Liver (tissue), 9 donors: ENCODE measurements around the gene DYNC1H1. TPM values are rescaled to one million over a fixed set of nuclear protein-coding genes. Genes with fewer than 3 reads are reported as not detected.

Experiments
- DNase-seq: peaks from one replicate; pipeline ENCODE4 v3.0.0-alpha.2; 2017; ENCODE audit warnings: low spot score
- H3K27ac ChIP-seq, 2 donors: one replicate each; pipeline ENCODE4 v1.7.0; 2013; ENCODE audit warnings: inconsistent platforms in 2 of 2, low read length in 2 of 2, control low read depth in 1 of 2, low read depth in 1 of 2, mild to moderate bottlenecking in 1 of 2
- H3K27me3 ChIP-seq, 4 donors: one replicate each; pipeline versions ENCODE4 v1.6.1 to v1.7.0; 2013; ENCODE audit warnings: low read length in 3 of 4, inconsistent platforms in 1 of 4, mild to moderate bottlenecking in 1 of 4, moderate library complexity in 1 of 4; ENCODE audit not compliant: control insufficient read depth in 4 of 4, insufficient read depth in 4 of 4
- H3K36me3 ChIP-seq, 4 donors: one replicate each; pipeline versions ENCODE4 v1.6.1 to v1.7.0; 2013; ENCODE audit warnings: low read length in 3 of 4, mild to moderate bottlenecking in 3 of 4, low read depth in 1 of 4, moderate library complexity in 1 of 4; ENCODE audit not compliant: control insufficient read depth in 4 of 4, insufficient read depth in 3 of 4
- H3K4me1 ChIP-seq, 4 donors: one replicate each; pipeline versions ENCODE4 v1.6.1 to v1.7.0; 2013; ENCODE audit warnings: low read length in 3 of 4, mild to moderate bottlenecking in 3 of 4, moderate library complexity in 1 of 4; ENCODE audit not compliant: control insufficient read depth in 4 of 4, insufficient read depth in 4 of 4
- H3K4me3 ChIP-seq, 3 donors: one replicate each; pipeline versions ENCODE4 v1.6.1 to v1.7.0; 2013; ENCODE audit warnings: low read length in 3 of 3, control low read depth in 1 of 3, low read depth in 1 of 3, mild to moderate bottlenecking in 1 of 3
- H3K9ac ChIP-seq, 2 donors: one replicate each; pipeline ENCODE4 v1.7.0; 2013; ENCODE audit warnings: low read length in 2 of 2, mild to moderate bottlenecking in 2 of 2, moderate library complexity in 2 of 2, control low read depth in 1 of 2, low read depth in 1 of 2
- H3K9me3 ChIP-seq, 4 donors: one replicate each; pipeline versions ENCODE4 v1.6.1 to v1.7.0; 2013; ENCODE audit warnings: low read length in 3 of 4; ENCODE audit not compliant: control insufficient read depth in 4 of 4
- EGR1 ChIP-seq, 2 donors: IDR thresholded peaks; 2 replicates each; pipeline ENCODE4 v1.6.1; 2016 to 2018; ENCODE audit warnings: antibody characterized with exemption in 2 of 2, low read depth in 2 of 2
- FOXA2 ChIP-seq: IDR thresholded peaks from 2 replicates; pipeline ENCODE4 v1.6.1; 2016; ENCODE audit warnings: antibody characterized with exemption
- HNF4A ChIP-seq, 2 donors: conservative IDR thresholded peaks; 2 replicates each; pipeline ENCODE4 v1.6.1; 2016; ENCODE audit warnings: antibody characterized with exemption in 2 of 2, mild to moderate bottlenecking in 2 of 2
- HNF4G ChIP-seq: IDR thresholded peaks from 2 replicates; pipeline ENCODE4 v1.6.1; 2016; ENCODE audit warnings: antibody characterized with exemption
- NR2F2 ChIP-seq: IDR thresholded peaks from 2 replicates; pipeline ENCODE4 v1.6.1; 2016; ENCODE audit warnings: antibody characterized with exemption
- RAD21 ChIP-seq, 2 donors: IDR thresholded peaks; 2 replicates each; pipeline ENCODE4 v1.6.1; 2016; ENCODE audit warnings: antibody characterized with exemption in 2 of 2, mild to moderate bottlenecking in 2 of 2
- REST ChIP-seq: IDR thresholded peaks from 2 replicates; pipeline ENCODE4 v1.6.1; 2016; ENCODE audit warnings: antibody characterized with exemption, mild to moderate bottlenecking
- SP1 ChIP-seq: IDR thresholded peaks from 2 replicates; pipeline ENCODE4 v1.6.1; 2018; ENCODE audit warnings: antibody characterized with exemption, mild to moderate bottlenecking
- YY1 ChIP-seq: IDR thresholded peaks from 2 replicates; pipeline ENCODE4 v1.6.1; 2016; ENCODE audit warnings: antibody characterized with exemption, mild to moderate bottlenecking
- WGBS: extraction: QIAGEN DNeasy Blood & Tissue Kit; methylation state at CpG from one replicate; pipeline ENCODE4 v1.1.7; 2013; 5-methylcytosine and 5-hydroxymethylcytosine counted together
- polyA plus RNA-seq, 2 donors: library from polyadenylated mRNA; stranded (reverse) in 1 of 2; unstranded in 1 of 2; fragments of 200-250 nt in 1 of 2; fragments of >200 nt in 1 of 2; fragmentation: Nextera tagmentation in 1 of 2; extraction: Ambion mirVana in 1 of 2; gene quantifications; one replicate each; pipeline versions ENCODE4 v1.2.1 to v1.2.3, GENCODE V29; 2013 to 2015
- total RNA-seq, 2 donors: library from RNA; depleted of rRNA; stranded (reverse); fragments of >200 nt; gene quantifications; one replicate each; pipeline ENCODE4 v1.2.3, GENCODE V29; 2014
- TF ChIP-seq, protein P1 (sequence below): fragments of 150-350 bp; IDR thresholded peaks from 2 replicates; pipeline ENCODE4 v1.5.1; 2017; ENCODE audit warnings: improper control_type of control experiment, low read depth, low read length; ENCODE audit not compliant: missing input control
- TF ChIP-seq, protein P2 (sequence below): IDR thresholded peaks from 2 replicates; pipeline ENCODE4 v1.6.1; 2016; ENCODE audit warnings: antibody characterized with exemption
- donor health status: healthy.
- donor health status: healthy.
- donor health status: healthy.
- donor health status: healthy.
- donor health status: healthy.

DYNC1H1 gene
- total and polyA plus RNA-seq, 4 donors = 50.3 to 201 (median 82.6) TPM

- TF ChIP-seq, protein P1, sequence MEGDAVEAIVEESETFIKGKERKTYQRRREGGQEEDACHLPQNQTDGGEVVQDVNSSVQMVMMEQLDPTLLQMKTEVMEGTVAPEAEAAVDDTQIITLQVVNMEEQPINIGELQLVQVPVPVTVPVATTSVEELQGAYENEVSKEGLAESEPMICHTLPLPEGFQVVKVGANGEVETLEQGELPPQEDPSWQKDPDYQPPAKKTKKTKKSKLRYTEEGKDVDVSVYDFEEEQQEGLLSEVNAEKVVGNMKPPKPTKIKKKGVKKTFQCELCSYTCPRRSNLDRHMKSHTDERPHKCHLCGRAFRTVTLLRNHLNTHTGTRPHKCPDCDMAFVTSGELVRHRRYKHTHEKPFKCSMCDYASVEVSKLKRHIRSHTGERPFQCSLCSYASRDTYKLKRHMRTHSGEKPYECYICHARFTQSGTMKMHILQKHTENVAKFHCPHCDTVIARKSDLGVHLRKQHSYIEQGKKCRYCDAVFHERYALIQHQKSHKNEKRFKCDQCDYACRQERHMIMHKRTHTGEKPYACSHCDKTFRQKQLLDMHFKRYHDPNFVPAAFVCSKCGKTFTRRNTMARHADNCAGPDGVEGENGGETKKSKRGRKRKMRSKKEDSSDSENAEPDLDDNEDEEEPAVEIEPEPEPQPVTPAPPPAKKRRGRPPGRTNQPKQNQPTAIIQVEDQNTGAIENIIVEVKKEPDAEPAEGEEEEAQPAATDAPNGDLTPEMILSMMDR = no peak
- TF ChIP-seq YY1 (no peak), SP1 (no peak), RAD21 (IDR thresholded peaks at IDR 0.05) (no peak), HNF4G (no peak)
Observed at GRCh38 chr14:102056694-102057442, 92.5 kb downstream of the DYNC1H1 start (continued).

DNA sequence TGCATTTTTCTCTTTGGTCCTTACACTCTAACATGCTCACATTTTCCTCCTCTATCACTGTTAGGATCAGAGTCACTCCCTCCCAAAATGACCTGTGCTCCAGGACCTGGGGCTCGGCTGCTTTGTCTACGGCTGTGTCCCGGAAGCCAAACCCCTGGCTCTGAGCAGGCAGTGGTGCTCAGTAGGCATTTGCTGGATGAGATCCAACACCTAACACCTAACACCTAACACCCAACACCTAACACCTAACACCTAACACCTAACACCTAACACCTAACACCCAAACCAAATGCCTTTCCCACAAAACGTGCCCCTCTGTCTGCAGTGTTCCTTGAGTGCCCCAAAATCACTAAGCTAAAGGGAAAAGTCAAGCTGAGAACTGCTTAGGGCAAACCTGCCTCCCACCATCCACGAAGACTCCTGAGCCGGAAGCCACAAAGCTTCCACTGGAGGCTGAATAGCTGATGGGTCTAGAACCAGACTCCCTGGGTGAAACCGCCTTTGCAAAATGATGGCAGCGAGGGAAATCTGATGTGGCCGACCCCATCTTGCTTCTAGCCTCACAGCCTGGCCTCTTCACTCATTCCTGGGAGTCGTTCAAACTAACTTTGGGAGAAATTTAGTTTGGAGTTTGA, 93.2 kb downstream of the DYNC1H1 start:
- Histone ChIP-seq H3K27ac (no peak overlapping the region), H3K4me3 (no peak overlapping the region), H3K9me3 (no peaks in the 10 kb centered on the region), H3K9ac (no peak overlapping the region), H3K36me3 (peaks cover 0 to 5% (median 1%) of the 10 kb centered on the region in 4 donors), H3K4me1 (no peaks in the 10 kb centered on the region), H3K27me3 (no peaks in the 10 kb centered on the region)
- 59% methylated on average over 10 of the region's 10 CpGs for WGBS
- no peak for TF ChIP-seq FOXA2
- TF ChIP-seq NR2F2 = no peak
- TF ChIP-seq, protein P2, sequence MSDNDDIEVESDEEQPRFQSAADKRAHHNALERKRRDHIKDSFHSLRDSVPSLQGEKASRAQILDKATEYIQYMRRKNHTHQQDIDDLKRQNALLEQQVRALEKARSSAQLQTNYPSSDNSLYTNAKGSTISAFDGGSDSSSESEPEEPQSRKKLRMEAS = no peak
- TF ChIP-seq HNF4A (conservative IDR thresholded peaks at IDR 0.05) = no peak
- TF ChIP-seq EGR1 (IDR thresholded peaks at IDR 0.05; ENCODE audit: low read depth in 2 of 2) = no peak
- no peak for TF ChIP-seq YY1
- TF ChIP-seq, protein P1 = no peak
- no peak for TF ChIP-seq REST
- DNase-seq = no peak
